Cardiac muscle cell (in vitro differentiated cells and primary cell): ENCODE measurements around the gene GPR84. TPM values are rescaled to one million over a fixed set of nuclear protein-coding genes. Genes with fewer than 3 reads are reported as not detected.
"Not testable (repeated sequence)": the region's sequence is repeated elsewhere in the genome, so short reads cannot be mapped to it uniquely, and the experiment has no call there.

Source experiments
- DNase-seq, 2 donors: peaks; one replicate each; pipeline versions ENCODE4 v3.0.0 to v3.0.0-alpha.2; 2010 to 2017; ENCODE audit warnings: low read depth in 1 of 2, low spot score in 1 of 2
- H3K27ac ChIP-seq: fragments of 200-600 bp; sonication (generic); 2 replicates; pipeline ENCODE4 v1.5.1; 2016
- H3K27me3 ChIP-seq: fragments of 200-600 bp; sonication (generic); 2 replicates; pipeline ENCODE4 v1.6.0; 2016; ENCODE audit warnings: control low read depth
- H3K36me3 ChIP-seq: fragments of 200-600 bp; sonication (generic); 2 replicates; pipeline ENCODE4 v1.5.1; 2016; ENCODE audit warnings: control low read depth
- H3K4me1 ChIP-seq: fragments of 200-600 bp; sonication (generic); 2 replicates; pipeline ENCODE4 v1.8.1; 2017; ENCODE audit warnings: low read depth, mild to moderate bottlenecking, mixed run types
- H3K4me3 ChIP-seq: fragments of 200-600 bp; sonication (generic); 2 replicates; pipeline ENCODE4 v1.5.1; 2016; ENCODE audit warnings: mild to moderate bottlenecking
- H3K9me3 ChIP-seq: fragments of 200-600 bp; sonication (generic); 2 replicates; pipeline ENCODE4 v1.5.1; 2017; ENCODE audit warnings: low read depth, mild to moderate bottlenecking, control low read depth
- CTCF ChIP-seq: IDR thresholded peaks from 2 replicates; pipeline ENCODE4 v1.5.1; 2012; ENCODE audit warnings: low read depth, mild to moderate bottlenecking, low read length
- polyA plus RNA-seq: library from polyadenylated mRNA; unstranded; fragments of >200 nt; fragmentation: Nextera tagmentation; extraction: Ambion mirVana; gene quantifications from 2 replicates; pipeline ENCODE4 v1.2.1, GENCODE V29; 2016
- total RNA-seq: library from RNA; depleted of rRNA; stranded (reverse); fragments of >200 nt; gene quantifications from 2 replicates; pipeline ENCODE4 v1.2.3, GENCODE V29; 2016

Gene GPR84
- total and polyA plus RNA-seq, 2 experiments from 2014 or later: 0.09 TPM; not detected in 1

- Histone ChIP-seq H3K36me3 (no peaks in the 10 kb centered on the region), H3K27ac (peak overlapping the region; percentile 71), H3K27me3 (no peaks in the 10 kb centered on the region), H3K4me3 (no peak overlapping the region), H3K4me1 (peaks cover 14% of the 10 kb centered on the region), H3K9me3 (no peaks in the 10 kb centered on the region)
- DNase-seq: no peak
- TF ChIP-seq CTCF: no peak
These were observed 33.8 kb downstream of the GPR84 start for GRCh38 chr12:54330442-54330841.

- Histone ChIP-seq H3K4me1 (peaks cover 14% of the 10 kb centered on the region), H3K4me3 (no peak overlapping the region), H3K27ac (peak overlapping the region; percentile 71), H3K27me3 (no peaks in the 10 kb centered on the region), H3K36me3 (no peaks in the 10 kb centered on the region), H3K9me3 (no peaks in the 10 kb centered on the region)
- no peak for TF ChIP-seq CTCF
- DNase-seq: no peak
These were observed 34.5 kb downstream of the GPR84 start for GRCh38 chr12:54329759-54330158.

- Histone ChIP-seq H3K27ac (peak overlapping the region; percentile 71), H3K27me3 (no peaks in the 10 kb centered on the region), H3K36me3 (no peaks in the 10 kb centered on the region), H3K4me1 (peaks cover 14% of the 10 kb centered on the region), H3K9me3 (no peaks in the 10 kb centered on the region), H3K4me3 (no peak overlapping the region)
- DNase-seq: no peak
- no peak for TF ChIP-seq CTCF
These were observed 35.5 kb downstream of the GPR84 start for GRCh38 chr12:54328595-54329337.

- Histone ChIP-seq H3K27ac (peak overlapping the region; percentile 86), H3K4me3 (peak overlapping the region; percentile 72)
- peak in 1 of 2 donors; percentile 29 for DNase-seq
These were observed 38.7 kb downstream of the GPR84 start for GRCh38 chr12:54325442-54326109.

GRCh38 chr12:54324617-54325441 lies 39.5 kb downstream of the GPR84 start, which contains the start of gene COPZ1:
COPZ1 (plus strand) TSS chr12:54325131; CDS start chr12:54325164, 33 bp downstream.
- no peaks in the 10 kb centered on the region for H3K27me3 ChIP-seq
- peaks cover 9% of the 10 kb centered on the region for H3K4me1 ChIP-seq
- peak within 1 kb of the TSS; percentile 86 for H3K27ac ChIP-seq
- H3K9me3 ChIP-seq: no peaks in the 10 kb centered on the region
- DNase-seq: peak; percentile 98 to 100
- H3K4me3 ChIP-seq: peak within 1 kb of the TSS; percentile 72
- H3K36me3 ChIP-seq: no peaks in the 10 kb centered on the region
- peak; percentile 80 for TF ChIP-seq CTCF

More at GRCh38 chr12:54325442-54326109, 38.7 kb downstream of the GPR84 start:
- H3K27me3 ChIP-seq, H3K36me3 ChIP-seq, H3K9me3 ChIP-seq: not testable (repeated sequence)
- peaks cover 14% of the 10 kb centered on the region for H3K4me1 ChIP-seq
